Hematopoietic multipotent progenitor cell (in vitro differentiated cells): ENCODE data around the gene SHISA6. TPM values are rescaled to one million over a fixed set of nuclear protein-coding genes. Genes with fewer than 3 reads are reported as not detected.
"Not testable (repeated sequence)": the region's sequence is repeated elsewhere in the genome, so short reads cannot be mapped to it uniquely, and the experiment has no call there.

ENCODE experiments used
- DNase-seq, 3 donors: peaks; one replicate each; pipeline ENCODE4 v3.0.0-alpha.2; 2011 to 2015; ENCODE audit warnings: low read depth in 2 of 3, low spot score in 2 of 3
- total RNA-seq: library from RNA; depleted of rRNA; stranded (reverse); fragments of >200 nt; gene quantifications from one replicate; pipeline ENCODE4 v1.2.3, GENCODE V29; 2012

SHISA6 gene
- total RNA-seq, 1 donor: under 0.01 TPM

GRCh38 chr17:11301874-11302273 is 60.9 kb downstream of the SHISA6 start:
- not testable (repeated sequence) for DNase-seq

- DNase-seq: no peak
Measured at GRCh38 chr17:11302401-11303186, 61.6 kb downstream of the SHISA6 start.

GRCh38 chr17:11303773-11304394 is 62.9 kb downstream of the SHISA6 start:
- DNase-seq: no peak

- DNase-seq: no peak
Measured at GRCh38 chr17:11304568-11304967, 63.6 kb downstream of the SHISA6 start.

GRCh38 chr17:11305524-11305923 is 64.5 kb downstream of the SHISA6 start:
- no peak for DNase-seq

- no peak for DNase-seq
Measured at GRCh38 chr17:11308531-11308930, 67.5 kb downstream of the SHISA6 start.

- DNase-seq: no peak
Measured at GRCh38 chr17:11309033-11309432, 68.0 kb downstream of the SHISA6 start.

GRCh38 chr17:11309850-11310249 is 68.8 kb downstream of the SHISA6 start:
- no peak for DNase-seq

GRCh38 chr17:11316451-11316850 is 75.4 kb downstream of the SHISA6 start:
- DNase-seq: not testable (repeated sequence)

- no peak for DNase-seq
Measured at GRCh38 chr17:11318207-11318606, 77.2 kb downstream of the SHISA6 start.

- DNase-seq: no peak
Measured at GRCh38 chr17:11319894-11320293, 78.9 kb downstream of the SHISA6 start.

GRCh38 chr17:11324021-11324420 is 83.0 kb downstream of the SHISA6 start:
- no peak for DNase-seq

GRCh38 chr17:11324846-11325420 is 83.9 kb downstream of the SHISA6 start:
- no peak for DNase-seq

- no peak for DNase-seq
Measured at GRCh38 chr17:11326492-11326891, 85.5 kb downstream of the SHISA6 start.

- no peak for DNase-seq
Measured at GRCh38 chr17:11328770-11329169, 87.8 kb downstream of the SHISA6 start.

GRCh38 chr17:11330006-11330405 is 89.0 kb downstream of the SHISA6 start:
- DNase-seq: no peak

GRCh38 chr17:11330826-11331225 is 89.8 kb downstream of the SHISA6 start:
- no peak for DNase-seq

GRCh38 chr17:11331547-11332513 is 90.8 kb downstream of the SHISA6 start:
- DNase-seq: no peak

GRCh38 chr17:11332706-11333105 is 91.7 kb downstream of the SHISA6 start:
- DNase-seq: no peak

- no peak for DNase-seq
Measured at GRCh38 chr17:11334493-11334892, 93.5 kb downstream of the SHISA6 start.

GRCh38 chr17:11336290-11336689 is 95.3 kb downstream of the SHISA6 start:
- DNase-seq: no peak
